HCT116 (cell line): ENCODE data around the gene CYP26B1. TPM values are rescaled to one million over a fixed set of nuclear protein-coding genes. Genes with fewer than 3 reads are reported as not detected.

Experiments used
- ATAC-seq: fragments of 200-7000 bp; cut with Tn5 transposase; 2 replicates; pipeline ENCODE4 v1.9.1; 2020; ENCODE audit warnings: mild to moderate bottlenecking, moderate library complexity
- BruUV-seq: library from RNA; stranded (reverse); fragments of 400-500 nt; replicated peaks from 2 replicates; lab custom pipeline; 2021; lab: Mats Ljungman, UMichigan
- CTCF ChIA-PET: fragments of 300-600 bp; sonication (Branson Sonifier 250); formaldehyde crosslinking; loops from one replicate; lab custom pipeline; 2021; ENCODE audit warnings: antibody characterized with exemption; lab: Charles Lee
- POLR2A ChIA-PET: fragments of 300-600, 350-600 bp; sonication (Branson Sonifier 250); formaldehyde crosslinking; loops from one replicate; lab custom pipeline; 2021; ENCODE audit warnings: antibody characterized with exemption; lab: Charles Lee
- RAD21 ChIA-PET, 2 experiments: fragments of 300-600 bp; sonication (Branson Sonifier 250); formaldehyde crosslinking; loops; one replicate each; lab custom pipeline; 2023; ENCODE audit warnings: low total read pairs in 2 of 2; ENCODE audit not compliant: uncharacterized antibody in 2 of 2, unreplicated experiment in 2 of 2, low non-redundant PET in 1 of 2; lab: Charles Lee
- DNase-seq: peaks from one replicate; pipeline ENCODE4 v3.0.0-alpha.2; 2010; ENCODE audit warnings: low read depth, low spot score
- H2AFZ ChIP-seq: fragments of 200-600 bp; shearing (Covaris generic), sonication (generic); 2 replicates; pipeline ENCODE4 v1.6.1; 2017; ENCODE audit warnings: low read depth, mixed run types, mixed read lengths, antibody characterized with exemption, low read length; ENCODE audit not compliant: poor library complexity, severe bottlenecking
- H3K27ac ChIP-seq: 2 replicates; pipeline ENCODE4 v1.5.1; 2012; ENCODE audit warnings: low read depth, low read length
- H3K27me3 ChIP-seq: fragments of 200-600 bp; sonication (generic); 2 replicates; pipeline ENCODE4 v1.6.1; 2016; ENCODE audit warnings: mixed run types, low read length, mixed read lengths; ENCODE audit not compliant: insufficient read depth
- H3K36me3 ChIP-seq, 2 experiments: fragments of 200-500 bp in 1 of 2; fragments of 200-600 bp in 1 of 2; sonication (Bioruptor generic) in 1 of 2; sonication (generic) in 1 of 2; 2 replicates each; pipeline versions ENCODE4 v1.5.1 to v1.6.1; 2014 to 2016; ENCODE audit warnings: low read length in 2 of 2, inconsistent platforms in 1 of 2, mixed read lengths in 1 of 2, mixed run types in 1 of 2; ENCODE audit not compliant: insufficient read depth in 2 of 2, control insufficient read depth in 1 of 2
- H3K4me1 ChIP-seq, 2 experiments: fragments of 200-600 bp in 1 of 2; sonication (generic) in 1 of 2; 2 replicates each; pipeline versions ENCODE4 v1.5.1 to v1.6.1; 2012 to 2017; ENCODE audit warnings: low read length in 2 of 2, inconsistent platforms in 1 of 2, mild to moderate bottlenecking in 1 of 2, mixed read lengths in 1 of 2, mixed run types in 1 of 2, moderate library complexity in 1 of 2; ENCODE audit not compliant: insufficient read depth in 2 of 2, control insufficient read depth in 1 of 2
- H3K4me2 ChIP-seq: fragments of 200-600 bp; sonication (generic); 2 replicates; pipeline ENCODE4 v1.6.1; 2017; ENCODE audit warnings: mixed run types, low read length, mixed read lengths
- H3K4me3 ChIP-seq, 2 experiments: fragments of 200-600 bp in 1 of 2; sonication (generic) in 1 of 2; replicated peaks in 1 of 2; 2 replicates each; pipeline ENCODE4 v1.5.1; 2011 to 2016; ENCODE audit warnings: low read length in 2 of 2, control low read depth in 1 of 2, low read depth in 1 of 2, mild to moderate bottlenecking in 1 of 2, mixed read lengths in 1 of 2, mixed run types in 1 of 2
- H3K79me2 ChIP-seq: fragments of 200-600 bp; sonication (generic); 2 replicates; pipeline ENCODE4 v1.6.1; 2017; ENCODE audit warnings: mild to moderate bottlenecking, mixed run types, low read length, moderate library complexity, mixed read lengths; ENCODE audit not compliant: insufficient read depth
- H3K9ac ChIP-seq: fragments of 200-600 bp; sonication (generic); 2 replicates; pipeline ENCODE4 v1.6.1; 2016; ENCODE audit warnings: low read length, mixed read lengths
- H3K9me2 ChIP-seq: fragments of 200-600 bp; sonication (generic), shearing (Covaris generic); 2 replicates; pipeline ENCODE4 v1.6.1; 2017; ENCODE audit warnings: mixed run types, mild to moderate bottlenecking, moderate library complexity; ENCODE audit not compliant: insufficient read depth
- H3K9me3 ChIP-seq, 2 experiments: fragments of 200-500 bp in 1 of 2; fragments of 200-600 bp in 1 of 2; sonication (Bioruptor generic) in 1 of 2; sonication (generic) in 1 of 2; 2 replicates each; pipeline ENCODE4 v1.6.1; 2014 to 2017; ENCODE audit warnings: low read length in 2 of 2, mixed read lengths in 2 of 2, inconsistent platforms in 1 of 2, low read depth in 1 of 2, mild to moderate bottlenecking in 1 of 2, mixed run types in 1 of 2, moderate library complexity in 1 of 2; ENCODE audit not compliant: control insufficient read depth in 1 of 2, insufficient read depth in 1 of 2
- H4K20me1 ChIP-seq: fragments of 200-600 bp; sonication (generic), shearing (Covaris generic); 2 replicates; pipeline ENCODE4 v1.6.1; 2017; ENCODE audit warnings: mixed run types, mild to moderate bottlenecking, moderate library complexity; ENCODE audit not compliant: insufficient read depth
- CBX3 ChIP-seq: IDR thresholded peaks from 2 replicates; pipeline ENCODE4 v1.6.1; 2012; ENCODE audit warnings: low read depth
- EZH2phosphoT487 ChIP-seq: fragments of 200-600 bp; IDR thresholded peaks from 2 replicates; pipeline ENCODE4 v1.6.1; 2018; ENCODE audit warnings: antibody characterized with exemption, borderline replicate concordance
- FOSL1 ChIP-seq: IDR thresholded peaks from 2 replicates; pipeline ENCODE4 v1.6.1; 2012; ENCODE audit warnings: low read depth
- RAD21 ChIP-seq: IDR thresholded peaks from 2 replicates; pipeline ENCODE4 v1.6.1; 2012; ENCODE audit warnings: low read depth, mild to moderate bottlenecking
- REST ChIP-seq: IDR thresholded peaks from 2 replicates; pipeline ENCODE4 v1.6.1; 2012; ENCODE audit warnings: low read depth
- SIN3A ChIP-seq: IDR thresholded peaks from 2 replicates; pipeline ENCODE4 v1.6.1; 2012; ENCODE audit warnings: low read depth
- SP1 ChIP-seq: IDR thresholded peaks from 2 replicates; pipeline ENCODE4 v1.6.1; 2012; ENCODE audit warnings: low read depth
- SRF ChIP-seq: IDR thresholded peaks from 2 replicates; pipeline ENCODE4 v1.6.1; 2012; ENCODE audit warnings: low read depth
- TCF7L2 ChIP-seq: IDR thresholded peaks from 2 replicates; pipeline ENCODE4 v1.7.0; 2011; ENCODE audit warnings: borderline replicate concordance, inconsistent platforms; ENCODE audit not compliant: insufficient read depth, insufficient read length; ENCODE audit errors: extremely low read depth
- YY1 ChIP-seq: IDR thresholded peaks from 2 replicates; pipeline ENCODE4 v1.6.1; 2011; ENCODE audit warnings: low read length, low read depth, moderate library complexity, mild to moderate bottlenecking; ENCODE audit not compliant: insufficient replicate concordance; ENCODE audit errors: extremely low read depth
- ZBTB33 ChIP-seq: IDR thresholded peaks from 2 replicates; pipeline ENCODE4 v1.6.1; 2011; ENCODE audit warnings: mild to moderate bottlenecking, low read length, moderate library complexity; ENCODE audit not compliant: insufficient replicate concordance; ENCODE audit errors: extremely low read depth
- intact Hi-C: fragments of 100-400 bp; cut with micrococcal nuclease; formaldehyde crosslinking; loops from 2 replicates; pipeline ENCODE4 v1.10.0; 2022
- total RNA-seq: library from RNA; stranded (reverse); gene quantifications from one replicate; pipeline ENCODE4 v1.2.1, GENCODE V29; 2021; ENCODE audit not compliant: unreplicated experiment
- TF ChIP-seq, protein P1 (sequence below), 3 experiments: fragments of 200-600 bp in 1 of 3; sonication (generic) in 1 of 3; IDR thresholded peaks in 2 of 3; conservative IDR thresholded peaks in 1 of 3; 2 replicates each; pipeline ENCODE4 v1.5.1; 2012 to 2017; ENCODE audit warnings: low read depth in 2 of 3, low read length in 2 of 3, antibody characterized with exemption in 1 of 3, borderline replicate concordance in 1 of 3, control low read depth in 1 of 3, mild to moderate bottlenecking in 1 of 3, mixed read lengths in 1 of 3, mixed run types in 1 of 3, moderate library complexity in 1 of 3; ENCODE audit not compliant: insufficient read depth in 1 of 3
- TF ChIP-seq, protein P2 (sequence below): IDR thresholded peaks from 2 replicates; pipeline ENCODE4 v1.6.1; 2012
- TF ChIP-seq, protein P3 (sequence below): IDR thresholded peaks from 2 replicates; pipeline ENCODE4 v1.6.1; 2012

Gene CYP26B1
- total RNA-seq, 1 experiment from 2014 or later: 21.1 TPM

DNA sequence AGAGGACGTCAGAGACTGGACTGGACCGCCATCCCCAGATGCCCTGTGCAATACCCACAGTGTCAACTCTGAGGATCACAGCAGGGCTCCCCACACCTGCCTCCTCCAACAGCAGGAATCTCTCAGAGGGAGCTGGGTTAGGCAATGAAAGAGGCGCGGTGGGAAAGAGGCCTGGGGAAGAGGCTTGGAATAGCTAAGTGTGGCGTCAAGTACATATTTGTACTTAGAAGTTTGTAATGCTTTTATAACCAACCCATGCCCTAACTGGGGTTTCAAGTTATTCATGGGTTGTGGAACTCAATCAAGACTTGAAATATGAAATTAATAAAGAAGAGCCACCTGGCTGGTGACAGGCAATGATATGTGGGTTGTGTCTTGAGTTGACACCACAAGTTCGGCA is 28.7 kb downstream of the CYP26B1 start:
- no peaks in the 10 kb centered on the region for H3K9me2 ChIP-seq
- POLR2A ChIA-PET: no interaction called here
- ATAC-seq (no peak), DNase-seq (no peak)
- no peaks in the 10 kb centered on the region for H4K20me1 ChIP-seq
- no peaks in the 10 kb centered on the region for H3K79me2 ChIP-seq
- no peak overlapping the region for H3K27ac ChIP-seq
- no peak overlapping the region for H3K4me2 ChIP-seq
- H3K9ac ChIP-seq: no peak overlapping the region
- CTCF ChIA-PET: no interaction called here
- TF ChIP-seq FOSL1: no peak
- TF ChIP-seq, protein P1, sequence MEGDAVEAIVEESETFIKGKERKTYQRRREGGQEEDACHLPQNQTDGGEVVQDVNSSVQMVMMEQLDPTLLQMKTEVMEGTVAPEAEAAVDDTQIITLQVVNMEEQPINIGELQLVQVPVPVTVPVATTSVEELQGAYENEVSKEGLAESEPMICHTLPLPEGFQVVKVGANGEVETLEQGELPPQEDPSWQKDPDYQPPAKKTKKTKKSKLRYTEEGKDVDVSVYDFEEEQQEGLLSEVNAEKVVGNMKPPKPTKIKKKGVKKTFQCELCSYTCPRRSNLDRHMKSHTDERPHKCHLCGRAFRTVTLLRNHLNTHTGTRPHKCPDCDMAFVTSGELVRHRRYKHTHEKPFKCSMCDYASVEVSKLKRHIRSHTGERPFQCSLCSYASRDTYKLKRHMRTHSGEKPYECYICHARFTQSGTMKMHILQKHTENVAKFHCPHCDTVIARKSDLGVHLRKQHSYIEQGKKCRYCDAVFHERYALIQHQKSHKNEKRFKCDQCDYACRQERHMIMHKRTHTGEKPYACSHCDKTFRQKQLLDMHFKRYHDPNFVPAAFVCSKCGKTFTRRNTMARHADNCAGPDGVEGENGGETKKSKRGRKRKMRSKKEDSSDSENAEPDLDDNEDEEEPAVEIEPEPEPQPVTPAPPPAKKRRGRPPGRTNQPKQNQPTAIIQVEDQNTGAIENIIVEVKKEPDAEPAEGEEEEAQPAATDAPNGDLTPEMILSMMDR (IDR thresholded peaks at IDR 0.05 in 2 of 3, conservative IDR thresholded peaks at IDR 0.05 in 1 of 3; ENCODE audit: borderline replicate concordance in 1 of 3, insufficient read depth in 1 of 3, low read depth in 2 of 3, low read length in 2 of 3): no peak
- TF ChIP-seq TCF7L2: no peak
- TF ChIP-seq EZH2phosphoT487: no peak
- no peak for TF ChIP-seq YY1
- no peak for TF ChIP-seq CBX3
- TF ChIP-seq SP1: no peak
- TF ChIP-seq ZBTB33: no peak
- TF ChIP-seq, protein P2, sequence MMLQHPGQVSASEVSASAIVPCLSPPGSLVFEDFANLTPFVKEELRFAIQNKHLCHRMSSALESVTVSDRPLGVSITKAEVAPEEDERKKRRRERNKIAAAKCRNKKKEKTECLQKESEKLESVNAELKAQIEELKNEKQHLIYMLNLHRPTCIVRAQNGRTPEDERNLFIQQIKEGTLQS: no peak
- no peak for TF ChIP-seq RAD21
- TF ChIP-seq SIN3A: no peak
- TF ChIP-seq REST: no peak
- TF ChIP-seq, protein P3, sequence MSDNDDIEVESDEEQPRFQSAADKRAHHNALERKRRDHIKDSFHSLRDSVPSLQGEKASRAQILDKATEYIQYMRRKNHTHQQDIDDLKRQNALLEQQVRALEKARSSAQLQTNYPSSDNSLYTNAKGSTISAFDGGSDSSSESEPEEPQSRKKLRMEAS: no peak
- TF ChIP-seq SRF: no peak
- no peaks in the 10 kb centered on the region for H3K27me3 ChIP-seq
- intact Hi-C loops: no loop called here
- no peaks in the 10 kb centered on the region for H3K9me3 ChIP-seq
- H3K4me3 ChIP-seq: no peak overlapping the region
- H3K36me3 ChIP-seq: no peaks in the 10 kb centered on the region
- BruUV-seq: no TSS peak
- RAD21 ChIA-PET: no interaction called here
- H3K4me1 ChIP-seq: peaks cover 22 to 29% of the 10 kb centered on the region in 2 experiments
- H2AFZ ChIP-seq: no peak overlapping the region
